HEK293 (cell line): ENCODE data around the gene CRCP.
"Not testable (repeated sequence)": the region's sequence is repeated elsewhere in the genome, so short reads cannot be mapped to it uniquely, and the experiment has no call there.

Source experiments
- CTCF ChIA-PET: fragments of 350-600 bp; formaldehyde crosslinking; extraction: SDS; loops from one replicate; lab custom pipeline; 2021; ENCODE audit warnings: antibody characterized with exemption; lab: Yijun Ruan, JAX
- POLR2A ChIA-PET: fragments of 300-600 bp; formaldehyde crosslinking; extraction: SDS; loops from one replicate; lab custom pipeline; 2020; ENCODE audit warnings: antibody characterized with exemption, inconsistent platforms; lab: Yijun Ruan, JAX
- H3K27ac ChIP-seq: fragments of 200-500 bp; sonication (Bioruptor generic); 2 replicates; pipeline ENCODE4 v1.5.1; 2014; ENCODE audit warnings: low read depth, low read length, control low read depth, inconsistent platforms; ENCODE audit errors: extremely low read depth
- H3K36me3 ChIP-seq, 2 experiments: fragments of 200-500 bp in 1 of 2; sonication (Bioruptor generic) in 1 of 2; 1 replicate in 1 of 2; 2 replicates in 1 of 2; pipeline ENCODE4 v1.5.1; 2014 to 2017; ENCODE audit warnings: inconsistent platforms in 2 of 2, low read length in 2 of 2; ENCODE audit not compliant: control insufficient read depth in 2 of 2, insufficient read depth in 1 of 2
- H3K4me1 ChIP-seq: fragments of 200-500 bp; sonication (Bioruptor generic); 2 replicates; pipeline ENCODE4 v1.5.1; 2014; ENCODE audit warnings: mild to moderate bottlenecking, low read length, inconsistent platforms; ENCODE audit not compliant: control insufficient read depth, insufficient read depth
- H3K4me3 ChIP-seq: 2 replicates; pipeline ENCODE4 v1.5.1; 2011; ENCODE audit warnings: low read depth, mild to moderate bottlenecking, control low read depth, low read length, moderate library complexity
- H3K9me3 ChIP-seq: fragments of 200-500 bp; sonication (Bioruptor generic); 2 replicates; pipeline ENCODE4 v1.5.1; 2014; ENCODE audit warnings: low read depth, low read length, inconsistent platforms; ENCODE audit not compliant: control insufficient read depth, insufficient read depth
- HOXD13 ChIP-seq: sonication (generic); formaldehyde crosslinking; IDR thresholded peaks from 2 replicates; pipeline ENCODE4 v1.8.0; 2022; ENCODE audit warnings: missing genetic modification reagents, borderline replicate concordance
- OSR2 ChIP-seq: fragments of 450-650 bp; formaldehyde crosslinking; IDR thresholded peaks from 2 replicates; pipeline ENCODE4 v1.5.1; 2016; ENCODE audit warnings: missing biosample characterization, missing genetic modification characterization
- WT1 ChIP-seq: fragments of 450-650 bp; formaldehyde crosslinking; IDR thresholded peaks from 2 replicates; pipeline ENCODE4 v1.5.1; 2016; ENCODE audit warnings: missing biosample characterization, missing genetic modification characterization
- ZNF121 ChIP-seq: fragments of 450-650 bp; formaldehyde crosslinking; IDR thresholded peaks from 2 replicates; pipeline ENCODE4 v1.5.1; 2016; ENCODE audit warnings: missing biosample characterization, missing genetic modification characterization
- ZNF18 ChIP-seq: fragments of 450-650 bp; formaldehyde crosslinking; IDR thresholded peaks from 2 replicates; pipeline ENCODE4 v1.5.1; 2016; ENCODE audit warnings: missing biosample characterization, missing genetic modification characterization
- ZNF335 ChIP-seq: fragments of 450-650 bp; formaldehyde crosslinking; conservative IDR thresholded peaks from 2 replicates; pipeline ENCODE4 v1.5.1; 2016; ENCODE audit warnings: missing biosample characterization, missing genetic modification characterization
- ZNF394 ChIP-seq: fragments of 450-650 bp; formaldehyde crosslinking; IDR thresholded peaks from 2 replicates; pipeline ENCODE4 v1.5.1; 2016; ENCODE audit warnings: missing biosample characterization, missing genetic modification characterization, mild to moderate bottlenecking, moderate library complexity, borderline replicate concordance
- ZNF488 ChIP-seq: fragments of 450-650 bp; formaldehyde crosslinking; IDR thresholded peaks from 2 replicates; pipeline ENCODE4 v1.5.1; 2016; ENCODE audit warnings: missing biosample characterization, missing genetic modification characterization
- ZNF518A ChIP-seq: fragments of 450-650 bp; formaldehyde crosslinking; conservative IDR thresholded peaks from 2 replicates; pipeline ENCODE4 v1.5.1; 2016; ENCODE audit warnings: low read depth, missing biosample characterization, missing genetic modification characterization
- ZNF664 ChIP-seq: fragments of 450-650 bp; formaldehyde crosslinking; IDR thresholded peaks from 2 replicates; pipeline ENCODE4 v1.5.1; 2016; ENCODE audit warnings: missing biosample characterization, missing genetic modification characterization

Gene CRCP

GRCh38 chr7:66100408-66101050 lies 14.1 kb upstream of the CRCP start:
- POLR2A ChIA-PET = interaction anchor here (1.0 kb wide), 1 partner anchor 14 kb away, joined by 10 read pairs; the partner anchor contains the start of gene CRCP
- no peak overlapping the region for H3K27ac ChIP-seq
- H3K4me1 ChIP-seq = no peaks in the 10 kb centered on the region
- H3K9me3 ChIP-seq = no peaks in the 10 kb centered on the region
- no peaks in the 10 kb centered on the region; a peak in 1 of 3 replicates for H3K36me3 ChIP-seq
- H3K4me3 ChIP-seq = peak overlapping the region; percentile 13
- TF ChIP-seq ZNF18 = no peak
- peak; percentile 94 for TF ChIP-seq ZNF394
- peak; percentile 83; the same call in 1 of the 2 replicates for TF ChIP-seq HOXD13 (CRISPR knock-in tag)
- 0 out of 2 replicates have a peak, but pooled peaks have one; percentile 9 for TF ChIP-seq ZNF335
- TF ChIP-seq ZNF664 = peak; percentile 24; the same call in 1 of the 2 replicates
- TF ChIP-seq OSR2 (tag by site-specific recombination) = peak; percentile 8
- peak; percentile 80 for TF ChIP-seq ZNF121 (tag by site-specific recombination)
- TF ChIP-seq WT1 (tag by site-specific recombination) = 0 out of 2 replicates have a peak, but pooled peaks have one; percentile 4
- TF ChIP-seq ZNF518A (tag by site-specific recombination) = no peak
- CTCF ChIA-PET = interaction anchor here (0.6 kb wide), 1 partner anchor 157 kb away, joined by 3 read pairs; no protein-coding TSS in a partner anchor

- POLR2A ChIA-PET, H3K27ac ChIP-seq, H3K4me3 ChIP-seq, H3K36me3 ChIP-seq, H3K9me3 ChIP-seq, H3K4me1 ChIP-seq: not testable (repeated sequence)
- CTCF ChIA-PET = interaction anchor here (0.5 kb wide), 1 partner anchor 939 kb away, joined by 3 read pairs; no protein-coding TSS in a partner anchor
Observed at GRCh38 chr7:66102168-66102567, 12.5 kb upstream of the CRCP start.

GRCh38 chr7:66103994-66104393 lies 10.7 kb upstream of the CRCP start:
- H3K27ac ChIP-seq, CTCF ChIA-PET, H3K4me3 ChIP-seq, POLR2A ChIA-PET, H3K9me3 ChIP-seq, H3K4me1 ChIP-seq, H3K36me3 ChIP-seq: not testable (repeated sequence)

- Histone ChIP-seq H3K27ac (no peak overlapping the region), H3K36me3 (no peaks in the 10 kb centered on the region; a peak in 1 of 3 replicates), H3K4me3 (no peak overlapping the region), H3K9me3 (no peaks in the 10 kb centered on the region), H3K4me1 (no peaks in the 10 kb centered on the region)
- ChIA-PET POLR2A (no interaction called here), CTCF (no interaction called here)
- TF ChIP-seq ZNF488 (tag by site-specific recombination) (no peak), ZNF664 (no peak)
Observed at GRCh38 chr7:66105263-66105748, 9.3 kb upstream of the CRCP start.

- H3K36me3 ChIP-seq, CTCF ChIA-PET: not testable (repeated sequence)
- POLR2A ChIA-PET = interaction anchor here (0.7 kb wide), 1 partner anchor 75 kb away, joined by 5 read pairs; no protein-coding TSS in a partner anchor
Observed at GRCh38 chr7:66108410-66108809, 6.2 kb upstream of the CRCP start.

More at GRCh38 chr7:66108410-66108809, 6.2 kb upstream of the CRCP start:
- not testable (repeated sequence) for H3K4me3 ChIP-seq, H3K27ac ChIP-seq, H3K9me3 ChIP-seq, H3K4me1 ChIP-seq
